ENCODE measurements around the gene FGD2. TPM values are rescaled to one million over a fixed set of nuclear protein-coding genes. Genes with fewer than 3 reads are reported as not detected.

FGD2 gene
- total and polyA plus RNA-seq, 10 of the 15 experiments (the other 5 are each of a cell fraction or from before 2014, with no cell fraction given) = 5.2 to 88.1 (median 33.2) TPM

DNA sequence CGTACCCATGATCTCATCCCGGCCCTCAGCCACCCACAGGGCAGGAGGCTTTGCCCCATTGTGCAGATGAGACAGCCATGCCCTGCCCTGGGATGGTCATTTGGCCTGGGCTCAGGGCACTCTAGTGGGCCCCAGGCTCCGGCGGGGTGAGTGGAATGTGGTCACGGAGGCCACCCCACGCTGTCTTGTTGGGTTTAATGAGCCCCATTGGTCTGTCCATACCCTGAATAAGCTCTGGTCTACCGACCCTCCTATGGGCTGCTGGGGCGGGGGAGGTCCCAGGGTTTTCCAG, 50.6 kb downstream of the FGD2 start:
- H3K27me3 ChIP-seq (replicated peaks in 1 of 2; ENCODE audit: control insufficient read depth in 2 of 2, insufficient read depth in 2 of 2, low read length in 1 of 2) = no peaks in the 10 kb centered on the region
- no peak overlapping the region for H3K27ac ChIP-seq (ENCODE audit: control insufficient read depth, insufficient read depth)
- no TSS peak for BruUV-seq (replicated peaks)
- no peaks in the 10 kb centered on the region for H4K20me1 ChIP-seq (ENCODE audit: control insufficient read depth, insufficient read depth)
- TF ChIP-seq, protein P1, sequence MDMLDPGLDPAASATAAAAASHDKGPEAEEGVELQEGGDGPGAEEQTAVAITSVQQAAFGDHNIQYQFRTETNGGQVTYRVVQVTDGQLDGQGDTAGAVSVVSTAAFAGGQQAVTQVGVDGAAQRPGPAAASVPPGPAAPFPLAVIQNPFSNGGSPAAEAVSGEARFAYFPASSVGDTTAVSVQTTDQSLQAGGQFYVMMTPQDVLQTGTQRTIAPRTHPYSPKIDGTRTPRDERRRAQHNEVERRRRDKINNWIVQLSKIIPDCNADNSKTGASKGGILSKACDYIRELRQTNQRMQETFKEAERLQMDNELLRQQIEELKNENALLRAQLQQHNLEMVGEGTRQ (IDR thresholded peaks at IDR 0.05; ENCODE audit: borderline replicate concordance, low read depth, low read length) = no peak
- TF ChIP-seq EZH2 (IDR thresholded peaks at IDR 0.05; ENCODE audit: borderline replicate concordance, control insufficient read depth, low read depth, low read length) = no peak
- DNase-seq (ENCODE audit: low read depth, low spot score) (no peak), FAIRE-seq (no peak), ATAC-seq (no peak)
- ChIA-PET POLR2A (interaction anchor here (1.0 kb wide), 1 partner anchor 117 kb away, joined by 3 read pairs; no protein-coding TSS in a partner anchor), RAD21 (ENCODE audit: unreplicated experiment) (interaction anchor here (12.3 kb wide), 1 partner anchor 116 kb away, joined by 255 read pairs; the partner anchor contains the start of gene PIM1), SMC1A (ENCODE audit: uncharacterized antibody, unreplicated experiment) (interaction anchor here (2.4 to 13.5 kb wide), 2 partner anchors 54 to 116 kb away, joined by 5 to 266 read pairs; partner anchors contain the start of gene PIM1), CTCF (interaction anchor here (0.7 to 9.3 kb wide), 3 partner anchors 38 to 116 kb away, joined by 4 to 260 read pairs (median 25); partner anchors contain the start of gene PIM1)
- in situ Hi-C loops (cut with MboI) (no loop called here), intact Hi-C loops (cut with micrococcal nuclease; ENCODE audit: unreplicated experiment) (no loop called here)
- H3K4me2 ChIP-seq (ENCODE audit: control insufficient read depth, insufficient read depth) = no peak overlapping the region
- H3K9me3 ChIP-seq (replicated peaks; ENCODE audit: control insufficient read depth, insufficient read depth, low read length) = no peaks in the 10 kb centered on the region
- WGBS (ENCODE audit: insufficient coverage, insufficient replicate concordance, low lambda C conversion rate, missing lambda C conversion rate) = 72% methylated on average over 8 of the region's 8 CpGs
- no peak overlapping the region for H3K9ac ChIP-seq (ENCODE audit: control insufficient read depth, insufficient read depth, low read length)
- H3K4me1 ChIP-seq (ENCODE audit: control insufficient read depth, insufficient read depth, low read length) = peaks cover 8% of the 10 kb centered on the region
- H3K36me3 ChIP-seq (ENCODE audit: control insufficient read depth in 2 of 2, insufficient read depth in 2 of 2, low read length in 1 of 2) = no peaks in the 10 kb centered on the region
- H2AFZ ChIP-seq (ENCODE audit: control insufficient read depth, low read depth, low read length) = no peak overlapping the region
- H3K4me3 ChIP-seq = no peak overlapping the region
- no peaks in the 10 kb centered on the region for H3K79me2 ChIP-seq (ENCODE audit: control insufficient read depth, insufficient read depth, low read length)

DNA sequence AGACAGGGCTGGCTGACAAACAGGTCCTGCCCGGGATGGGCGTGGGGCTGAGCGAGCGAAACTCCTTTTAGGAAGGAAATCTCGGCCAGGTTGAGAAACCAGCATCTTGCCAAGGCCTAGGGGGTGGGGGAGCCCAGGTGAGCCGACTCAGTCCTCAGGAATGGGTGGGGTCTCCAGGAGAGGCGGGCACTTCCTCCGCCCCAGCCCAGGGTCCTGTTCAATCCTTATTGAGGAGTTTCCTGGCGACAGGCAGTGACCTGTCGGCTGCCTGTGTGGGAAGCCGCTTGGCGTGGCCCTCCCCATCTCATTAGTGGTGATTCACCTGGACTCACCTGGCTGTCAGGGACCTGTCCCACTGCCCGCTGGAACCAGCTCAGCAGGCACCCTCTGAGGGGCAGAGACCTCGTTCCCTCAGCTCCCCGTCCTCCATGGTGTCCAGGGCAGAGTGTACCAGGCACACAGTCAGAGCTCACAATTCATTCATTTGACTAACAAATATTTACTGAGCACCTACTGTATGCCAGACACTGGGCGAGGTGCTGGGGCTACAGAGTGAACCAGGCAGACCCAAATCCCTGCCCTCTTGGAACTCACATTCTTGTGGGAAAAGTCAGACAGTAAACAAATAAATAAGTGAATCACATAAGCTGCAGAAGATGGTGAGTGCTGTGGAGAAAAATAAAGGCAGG, 51.1 kb downstream of the FGD2 start:
- no peaks in the 10 kb centered on the region for H3K27me3 ChIP-seq (replicated peaks in 1 of 2; ENCODE audit: control insufficient read depth in 2 of 2, insufficient read depth in 2 of 2, low read length in 1 of 2)
- ChIA-PET SMC1A (ENCODE audit: uncharacterized antibody, unreplicated experiment) (interaction anchor here (0.8 to 13.5 kb wide), 3 partner anchors 9 to 116 kb away, joined by 3 to 266 read pairs (median 5); partner anchors contain the start of gene PIM1), RAD21 (ENCODE audit: unreplicated experiment) (interaction anchor here (0.6 to 12.3 kb wide), 2 partner anchors 116 to 142 kb away, joined by 3 to 255 read pairs; partner anchors contain the start of gene PIM1), POLR2A (interaction anchor here (1.0 kb wide), 1 partner anchor 116 kb away, joined by 3 read pairs; no protein-coding TSS in a partner anchor), CTCF (interaction anchor here (0.7 to 3.4 kb wide), 2 partner anchors 38 to 115 kb away, joined by 4 to 25 read pairs; no protein-coding TSS in a partner anchor)
- H2AFZ ChIP-seq (ENCODE audit: control insufficient read depth, low read depth, low read length) = no peak overlapping the region
- BruUV-seq (replicated peaks) = no TSS peak
- H3K79me2 ChIP-seq (ENCODE audit: control insufficient read depth, insufficient read depth, low read length) = no peaks in the 10 kb centered on the region
- no peak for FAIRE-seq
- ATAC-seq = no peak
- intact Hi-C loops (cut with micrococcal nuclease; ENCODE audit: unreplicated experiment) = no loop called here
- in situ Hi-C loops (cut with MboI) = no loop called here
- no peak overlapping the region for H3K4me2 ChIP-seq (ENCODE audit: control insufficient read depth, insufficient read depth)
- DNase-seq (ENCODE audit: low read depth, low spot score) = no peak
- H3K4me3 ChIP-seq = no peak overlapping the region
- no peaks in the 10 kb centered on the region for H4K20me1 ChIP-seq (ENCODE audit: control insufficient read depth, insufficient read depth)
- H3K4me1 ChIP-seq (ENCODE audit: control insufficient read depth, insufficient read depth, low read length) = peaks cover 3% of the 10 kb centered on the region
- 67% methylated on average over 15 of the region's 16 CpGs for WGBS (ENCODE audit: insufficient coverage, insufficient replicate concordance, low lambda C conversion rate, missing lambda C conversion rate)
- no peaks in the 10 kb centered on the region for H3K36me3 ChIP-seq (ENCODE audit: control insufficient read depth in 2 of 2, insufficient read depth in 2 of 2, low read length in 1 of 2)
- H3K9ac ChIP-seq (ENCODE audit: control insufficient read depth, insufficient read depth, low read length) = no peak overlapping the region
- no peaks in the 10 kb centered on the region for H3K9me3 ChIP-seq (replicated peaks; ENCODE audit: control insufficient read depth, insufficient read depth, low read length)
- no peak overlapping the region for H3K27ac ChIP-seq (ENCODE audit: control insufficient read depth, insufficient read depth)
- no peak for TF ChIP-seq SIN3A (IDR thresholded peaks at IDR 0.05; ENCODE audit: low read depth, low read length)
- TF ChIP-seq JUNB (IDR thresholded peaks at IDR 0.05) = no peak
- TF ChIP-seq, protein P2, sequence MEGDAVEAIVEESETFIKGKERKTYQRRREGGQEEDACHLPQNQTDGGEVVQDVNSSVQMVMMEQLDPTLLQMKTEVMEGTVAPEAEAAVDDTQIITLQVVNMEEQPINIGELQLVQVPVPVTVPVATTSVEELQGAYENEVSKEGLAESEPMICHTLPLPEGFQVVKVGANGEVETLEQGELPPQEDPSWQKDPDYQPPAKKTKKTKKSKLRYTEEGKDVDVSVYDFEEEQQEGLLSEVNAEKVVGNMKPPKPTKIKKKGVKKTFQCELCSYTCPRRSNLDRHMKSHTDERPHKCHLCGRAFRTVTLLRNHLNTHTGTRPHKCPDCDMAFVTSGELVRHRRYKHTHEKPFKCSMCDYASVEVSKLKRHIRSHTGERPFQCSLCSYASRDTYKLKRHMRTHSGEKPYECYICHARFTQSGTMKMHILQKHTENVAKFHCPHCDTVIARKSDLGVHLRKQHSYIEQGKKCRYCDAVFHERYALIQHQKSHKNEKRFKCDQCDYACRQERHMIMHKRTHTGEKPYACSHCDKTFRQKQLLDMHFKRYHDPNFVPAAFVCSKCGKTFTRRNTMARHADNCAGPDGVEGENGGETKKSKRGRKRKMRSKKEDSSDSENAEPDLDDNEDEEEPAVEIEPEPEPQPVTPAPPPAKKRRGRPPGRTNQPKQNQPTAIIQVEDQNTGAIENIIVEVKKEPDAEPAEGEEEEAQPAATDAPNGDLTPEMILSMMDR (IDR thresholded peaks at IDR 0.05 in 2 of 3, conservative IDR thresholded peaks at IDR 0.05 in 1 of 3; ENCODE audit: control insufficient read depth in 2 of 3, extremely low read depth in 1 of 3, insufficient read depth in 1 of 3, low read depth in 3 of 3, low read length in 3 of 3) = no peak
- no peak for TF ChIP-seq SIX5 (IDR thresholded peaks at IDR 0.05; ENCODE audit: low read depth, low read length, severe bottlenecking)
- no peak for TF ChIP-seq CHD2 (IDR thresholded peaks at IDR 0.05; ENCODE audit: borderline replicate concordance, low read depth, low read length)
- TF ChIP-seq ZNF217 (IDR thresholded peaks at IDR 0.05) = no peak
- TF ChIP-seq GABPA (IDR thresholded peaks at IDR 0.05; ENCODE audit: low read depth) = no peak
- no peak for TF ChIP-seq HDGF (IDR thresholded peaks at IDR 0.05)
- TF ChIP-seq NRF1 (conservative IDR thresholded peaks at IDR 0.05; ENCODE audit: low read depth, low read length) = no peak
- no peak for TF ChIP-seq CREM (IDR thresholded peaks at IDR 0.05; ENCODE audit: low read depth)
- TF ChIP-seq TCF3 (IDR thresholded peaks at IDR 0.05; ENCODE audit: borderline replicate concordance, insufficient read depth, low read depth, low read length) = no peak
